ENCODE data around the gene DDC. TPM values are rescaled to one million over a fixed set of nuclear protein-coding genes. Genes with fewer than 3 reads are reported as not detected.
A peak's percentile ranks its signal among the peaks of the same experiment; 100 is the strongest.

DDC gene
- total and polyA plus RNA-seq, 4 donors = 27.2 to 74.9 (median 58.6) TPM

- TF ChIP-seq, protein P1, sequence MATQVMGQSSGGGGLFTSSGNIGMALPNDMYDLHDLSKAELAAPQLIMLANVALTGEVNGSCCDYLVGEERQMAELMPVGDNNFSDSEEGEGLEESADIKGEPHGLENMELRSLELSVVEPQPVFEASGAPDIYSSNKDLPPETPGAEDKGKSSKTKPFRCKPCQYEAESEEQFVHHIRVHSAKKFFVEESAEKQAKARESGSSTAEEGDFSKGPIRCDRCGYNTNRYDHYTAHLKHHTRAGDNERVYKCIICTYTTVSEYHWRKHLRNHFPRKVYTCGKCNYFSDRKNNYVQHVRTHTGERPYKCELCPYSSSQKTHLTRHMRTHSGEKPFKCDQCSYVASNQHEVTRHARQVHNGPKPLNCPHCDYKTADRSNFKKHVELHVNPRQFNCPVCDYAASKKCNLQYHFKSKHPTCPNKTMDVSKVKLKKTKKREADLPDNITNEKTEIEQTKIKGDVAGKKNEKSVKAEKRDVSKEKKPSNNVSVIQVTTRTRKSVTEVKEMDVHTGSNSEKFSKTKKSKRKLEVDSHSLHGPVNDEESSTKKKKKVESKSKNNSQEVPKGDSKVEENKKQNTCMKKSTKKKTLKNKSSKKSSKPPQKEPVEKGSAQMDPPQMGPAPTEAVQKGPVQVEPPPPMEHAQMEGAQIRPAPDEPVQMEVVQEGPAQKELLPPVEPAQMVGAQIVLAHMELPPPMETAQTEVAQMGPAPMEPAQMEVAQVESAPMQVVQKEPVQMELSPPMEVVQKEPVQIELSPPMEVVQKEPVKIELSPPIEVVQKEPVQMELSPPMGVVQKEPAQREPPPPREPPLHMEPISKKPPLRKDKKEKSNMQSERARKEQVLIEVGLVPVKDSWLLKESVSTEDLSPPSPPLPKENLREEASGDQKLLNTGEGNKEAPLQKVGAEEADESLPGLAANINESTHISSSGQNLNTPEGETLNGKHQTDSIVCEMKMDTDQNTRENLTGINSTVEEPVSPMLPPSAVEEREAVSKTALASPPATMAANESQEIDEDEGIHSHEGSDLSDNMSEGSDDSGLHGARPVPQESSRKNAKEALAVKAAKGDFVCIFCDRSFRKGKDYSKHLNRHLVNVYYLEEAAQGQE (IDR thresholded peaks at IDR 0.05) = no peak
- TF ChIP-seq RXRA (IDR thresholded peaks at IDR 0.05) = no peak
These were observed 146.5 kb downstream of the DDC start (continued) for GRCh38 chr7:50418526-50419290.

GRCh38 chr7:50418086-50418515 is 147.1 kb downstream of the DDC start:
- Histone ChIP-seq H3K9ac (ENCODE audit: low read depth in 1 of 2, low read length in 2 of 2) (no peak overlapping the region), H3K27me3 (ENCODE audit: control insufficient read depth in 4 of 4, insufficient read depth in 4 of 4, low read length in 3 of 4) (no peaks in the 10 kb centered on the region), H3K9me3 (ENCODE audit: control insufficient read depth in 4 of 4, low read length in 3 of 4) (no peaks in the 10 kb centered on the region), H3K27ac (ENCODE audit: low read depth in 1 of 2, low read length in 2 of 2) (no peak overlapping the region), H3K4me1 (ENCODE audit: control insufficient read depth in 4 of 4, insufficient read depth in 4 of 4, low read length in 3 of 4) (no peaks in the 10 kb centered on the region), H3K4me3 (ENCODE audit: low read depth in 1 of 3, low read length in 3 of 3) (no peak overlapping the region), H3K36me3 (ENCODE audit: control insufficient read depth in 4 of 4, insufficient read depth in 3 of 4, low read depth in 1 of 4, low read length in 3 of 4) (no peaks in the 10 kb centered on the region)
- 27% methylated on average over 4 of the region's 4 CpGs for WGBS
- peak; percentile 68 for DNase-seq (ENCODE audit: low spot score)
- no peak for TF ChIP-seq JUND (IDR thresholded peaks at IDR 0.05)
- TF ChIP-seq RAD21 (IDR thresholded peaks at IDR 0.05) = peak; percentile 73 to 85
- no peak for TF ChIP-seq FOXA2 (IDR thresholded peaks at IDR 0.05)
- TF ChIP-seq HNF4G (IDR thresholded peaks at IDR 0.05) = no peak
- TF ChIP-seq CTCF (IDR thresholded peaks at IDR 0.05; ENCODE audit: low read depth, low read length, missing input control) = peak; percentile 65
- TF ChIP-seq, protein P1 (IDR thresholded peaks at IDR 0.05) = no peak
- TF ChIP-seq, protein P2, sequence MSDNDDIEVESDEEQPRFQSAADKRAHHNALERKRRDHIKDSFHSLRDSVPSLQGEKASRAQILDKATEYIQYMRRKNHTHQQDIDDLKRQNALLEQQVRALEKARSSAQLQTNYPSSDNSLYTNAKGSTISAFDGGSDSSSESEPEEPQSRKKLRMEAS (IDR thresholded peaks at IDR 0.05) = no peak
- TF ChIP-seq NR2F2 (IDR thresholded peaks at IDR 0.05) = no peak
- no peak for TF ChIP-seq EGR1 (IDR thresholded peaks at IDR 0.05; ENCODE audit: low read depth in 2 of 2)
- no peak for TF ChIP-seq HNF4A (conservative IDR thresholded peaks at IDR 0.05)
- no peak for TF ChIP-seq SP1 (IDR thresholded peaks at IDR 0.05)
